DND-41 (cell line): ENCODE data around the gene SYDE2.

ENCODE experiments used
- CTCF ChIP-seq: IDR thresholded peaks from 2 replicates; pipeline ENCODE4 v1.5.1; 2012; ENCODE audit warnings: borderline replicate concordance, low read length, moderate library complexity, mild to moderate bottlenecking; ENCODE audit not compliant: poor library complexity, severe bottlenecking; ENCODE audit errors: extremely low read depth
- EZH2 ChIP-seq: IDR thresholded peaks from 3 replicates; pipeline ENCODE4 v1.6.1; 2012; ENCODE audit warnings: borderline replicate concordance, low read depth, mild to moderate bottlenecking, moderate library complexity, low read length, inconsistent platforms; ENCODE audit not compliant: severe bottlenecking

GRCh38 chr1:85224295-85224694 is 23.5 kb upstream of the SYDE2 start:
- TF ChIP-seq CTCF (no peak), EZH2 (no peak)
